Nephron (organoid): Measurements from ENCODE around the gene MOG.

Source experiments
- H3K27ac Mint-ChIP-seq, 3 experiments: 2 replicates each; pipeline ENCODE4 v1.8.0; 2020; ENCODE audit warnings: mixed read lengths in 3 of 3, mild to moderate bottlenecking in 2 of 3, moderate library complexity in 1 of 3
- H3K27me3 Mint-ChIP-seq: 2 replicates; pipeline ENCODE4 v1.8.0; 2021; ENCODE audit warnings: low read depth, mild to moderate bottlenecking, moderate library complexity, mixed read lengths
- H3K36me3 Mint-ChIP-seq: 2 replicates; pipeline ENCODE4 v1.8.0; 2020; ENCODE audit warnings: low read depth, mixed read lengths
- H3K4me1 Mint-ChIP-seq: 2 replicates; pipeline ENCODE4 v1.8.0; 2020; ENCODE audit warnings: mixed read lengths
- H3K4me3 Mint-ChIP-seq, 3 experiments: 2 replicates each; pipeline ENCODE4 v1.8.0; 2020; ENCODE audit warnings: mild to moderate bottlenecking in 3 of 3, mixed read lengths in 3 of 3, moderate library complexity in 2 of 3
- H3K9me3 Mint-ChIP-seq: 2 replicates; pipeline ENCODE4 v1.8.0; 2020; ENCODE audit warnings: mixed read lengths
- TF ChIP-seq, protein P1 (sequence below), 3 experiments: fragments of 200-600 bp; sonication (generic); IDR thresholded peaks; one replicate each; pipeline ENCODE4 v1.5.0; 2021; ENCODE audit warnings: antibody characterized with exemption in 3 of 3; ENCODE audit not compliant: unreplicated experiment in 3 of 3

Gene MOG

DNA sequence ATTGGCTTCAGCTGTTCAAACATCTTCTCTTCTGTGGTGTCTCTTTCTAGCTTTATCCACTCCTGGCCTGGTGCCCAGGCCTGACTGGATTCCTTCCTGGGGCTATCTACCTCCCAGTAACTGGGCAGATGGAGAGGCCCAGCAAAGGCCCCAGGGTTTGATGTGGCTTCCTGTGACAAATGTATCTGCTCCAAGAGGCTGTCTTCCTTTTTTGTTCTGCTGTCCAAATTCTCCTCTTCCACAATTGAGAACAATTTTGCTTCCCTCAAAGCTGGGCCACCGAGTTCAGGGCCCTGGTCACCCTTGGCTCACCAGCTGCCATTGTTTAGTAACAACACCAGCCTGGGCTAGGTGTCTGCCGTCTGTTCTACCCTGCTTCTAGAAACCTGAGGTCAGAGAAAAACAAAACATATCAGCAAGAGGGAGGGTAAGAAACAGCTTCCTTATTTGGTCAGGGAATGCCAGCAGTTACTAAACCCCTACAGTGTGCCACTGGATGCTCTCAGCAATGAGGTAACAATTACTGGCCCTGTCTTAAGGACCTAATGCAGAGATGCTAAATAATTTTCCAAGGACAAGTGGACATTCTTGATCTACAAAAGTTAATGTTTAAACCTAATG is 20.2 kb downstream of the MOG start:
- TF ChIP-seq, protein P1, sequence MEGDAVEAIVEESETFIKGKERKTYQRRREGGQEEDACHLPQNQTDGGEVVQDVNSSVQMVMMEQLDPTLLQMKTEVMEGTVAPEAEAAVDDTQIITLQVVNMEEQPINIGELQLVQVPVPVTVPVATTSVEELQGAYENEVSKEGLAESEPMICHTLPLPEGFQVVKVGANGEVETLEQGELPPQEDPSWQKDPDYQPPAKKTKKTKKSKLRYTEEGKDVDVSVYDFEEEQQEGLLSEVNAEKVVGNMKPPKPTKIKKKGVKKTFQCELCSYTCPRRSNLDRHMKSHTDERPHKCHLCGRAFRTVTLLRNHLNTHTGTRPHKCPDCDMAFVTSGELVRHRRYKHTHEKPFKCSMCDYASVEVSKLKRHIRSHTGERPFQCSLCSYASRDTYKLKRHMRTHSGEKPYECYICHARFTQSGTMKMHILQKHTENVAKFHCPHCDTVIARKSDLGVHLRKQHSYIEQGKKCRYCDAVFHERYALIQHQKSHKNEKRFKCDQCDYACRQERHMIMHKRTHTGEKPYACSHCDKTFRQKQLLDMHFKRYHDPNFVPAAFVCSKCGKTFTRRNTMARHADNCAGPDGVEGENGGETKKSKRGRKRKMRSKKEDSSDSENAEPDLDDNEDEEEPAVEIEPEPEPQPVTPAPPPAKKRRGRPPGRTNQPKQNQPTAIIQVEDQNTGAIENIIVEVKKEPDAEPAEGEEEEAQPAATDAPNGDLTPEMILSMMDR (IDR thresholded peaks at IDR 0.05; ENCODE audit: unreplicated experiment in 3 of 3): no peak
- Mint-ChIP-seq H3K27me3 (peaks cover 24% of the 10 kb centered on the region), H3K4me3 (no peak overlapping the region), H3K9me3 (peaks cover 5% of the 10 kb centered on the region), H3K36me3 (no peaks in the 10 kb centered on the region), H3K4me1 (no peaks in the 10 kb centered on the region), H3K27ac (peak overlapping the region in 2 of 3 experiments; percentile 13 to 33)

DNA sequence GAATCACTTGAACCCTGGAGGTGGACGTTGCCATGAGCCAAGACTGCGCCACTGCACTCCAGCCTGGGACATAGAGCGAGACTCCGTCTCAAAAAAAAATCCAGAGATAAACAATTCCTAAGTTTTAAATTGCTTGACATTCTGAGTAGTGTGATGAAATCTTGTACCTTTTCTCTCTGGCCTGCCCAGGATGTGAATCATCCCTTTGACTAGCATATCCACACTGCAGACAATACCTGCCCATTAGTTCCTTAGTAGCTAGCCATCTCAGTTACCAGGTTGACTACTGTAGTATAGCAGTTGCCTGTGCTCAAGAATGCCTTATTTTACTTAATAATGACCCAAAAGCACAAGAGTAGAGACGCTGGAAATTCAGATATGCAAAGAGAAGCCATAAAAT is 21.2 kb downstream of the MOG start:
- H3K9me3 Mint-ChIP-seq: peaks cover 5% of the 10 kb centered on the region
- H3K27me3 Mint-ChIP-seq: peaks cover 17% of the 10 kb centered on the region
- H3K27ac Mint-ChIP-seq: no peak overlapping the region
- H3K36me3 Mint-ChIP-seq: no peaks in the 10 kb centered on the region
- TF ChIP-seq, protein P1 (IDR thresholded peaks at IDR 0.05; ENCODE audit: unreplicated experiment in 3 of 3): no peak
- no peaks in the 10 kb centered on the region for H3K4me1 Mint-ChIP-seq
- no peak overlapping the region for H3K4me3 Mint-ChIP-seq

DNA sequence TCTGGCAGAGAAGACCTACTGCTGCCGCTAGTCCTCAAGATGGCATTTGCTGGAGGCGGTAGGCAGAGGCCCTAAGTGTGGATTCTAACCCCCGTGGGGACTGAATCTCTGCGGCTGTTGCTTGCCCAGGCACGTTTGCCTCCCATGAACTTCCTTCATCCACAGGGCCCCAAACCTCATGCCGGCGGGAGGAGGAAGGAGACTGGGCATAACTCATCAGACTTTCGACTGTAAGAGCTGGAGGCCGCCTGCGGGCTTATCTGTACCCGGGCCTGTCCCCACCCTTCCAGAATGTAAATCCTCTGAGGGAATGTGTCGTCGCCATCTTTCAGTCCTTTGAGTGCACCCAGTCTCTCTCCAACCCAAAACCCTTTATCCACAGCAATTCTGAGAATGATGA is 23.1 kb downstream of the MOG start:
- Mint-ChIP-seq H3K9me3 (peaks cover 5% of the 10 kb centered on the region), H3K27ac (no peak overlapping the region), H3K4me1 (no peaks in the 10 kb centered on the region), H3K4me3 (no peak overlapping the region), H3K36me3 (no peaks in the 10 kb centered on the region), H3K27me3 (peaks cover 18% of the 10 kb centered on the region)
- TF ChIP-seq, protein P1 (IDR thresholded peaks at IDR 0.05; ENCODE audit: unreplicated experiment in 3 of 3): no peak

DNA sequence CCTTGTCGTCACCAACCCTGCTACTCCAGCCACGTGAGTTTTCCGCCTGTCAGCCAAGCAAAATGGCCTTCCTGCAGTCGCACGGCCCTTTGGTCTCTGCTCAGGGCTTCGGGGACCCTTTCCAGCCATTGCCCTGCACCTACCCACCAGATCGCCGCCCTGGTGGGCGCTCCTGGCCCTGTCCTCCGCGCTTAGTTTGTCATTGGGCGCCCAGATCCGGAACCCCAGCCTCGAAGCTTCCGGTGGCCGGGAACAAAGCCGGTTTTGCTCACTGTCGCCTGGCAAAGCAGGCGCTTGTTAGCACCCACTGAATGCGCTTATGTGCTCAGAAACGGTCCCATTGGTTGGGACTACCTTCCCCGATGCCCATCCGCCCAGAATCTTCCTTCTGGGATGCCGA is 23.5 kb downstream of the MOG start:
- Mint-ChIP-seq H3K27me3 (peaks cover 17% of the 10 kb centered on the region), H3K4me3 (no peak overlapping the region), H3K27ac (no peak overlapping the region), H3K4me1 (no peaks in the 10 kb centered on the region), H3K36me3 (no peaks in the 10 kb centered on the region), H3K9me3 (peaks cover 5% of the 10 kb centered on the region)
- TF ChIP-seq, protein P1 (IDR thresholded peaks at IDR 0.05; ENCODE audit: unreplicated experiment in 3 of 3): no peak

DNA sequence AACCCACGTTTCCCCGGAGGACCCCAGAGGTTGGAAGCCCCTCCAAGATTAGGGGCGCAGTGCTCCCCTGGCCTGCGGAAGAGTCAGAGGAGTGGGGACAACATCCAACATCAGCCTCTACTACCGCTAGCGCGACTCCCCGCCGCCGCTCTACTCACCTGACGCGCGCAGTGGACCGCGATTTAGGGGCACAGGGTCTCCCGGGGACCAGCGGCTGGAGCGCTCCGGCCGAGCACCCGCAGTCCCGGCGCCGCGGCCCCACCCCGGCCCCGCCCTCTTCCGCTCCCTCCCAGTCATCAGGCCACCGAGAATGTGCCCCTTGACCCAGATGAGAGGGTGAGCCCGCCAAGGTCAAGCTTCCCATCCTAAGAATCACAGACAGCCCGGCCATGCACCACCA is 24.0 kb downstream of the MOG start, which contains the start of gene ZFP57:
ZFP57 (minus strand) TSS at position 249 of the 400 bp plus-strand sequence. CDS start 4,149 bp downstream, outside the sequence.
- TF ChIP-seq, protein P1 (IDR thresholded peaks at IDR 0.05; ENCODE audit: unreplicated experiment in 3 of 3): no peak
- no peaks in the 10 kb centered on the region for H3K36me3 Mint-ChIP-seq
- H3K9me3 Mint-ChIP-seq: peaks cover 5% of the 10 kb centered on the region
- peaks cover 15% of the 10 kb centered on the region for H3K27me3 Mint-ChIP-seq
- H3K27ac Mint-ChIP-seq: no peak within 1 kb of the TSS
- H3K4me3 Mint-ChIP-seq: no peak within 1 kb of the TSS
- no peaks in the 10 kb centered on the region for H3K4me1 Mint-ChIP-seq

DNA sequence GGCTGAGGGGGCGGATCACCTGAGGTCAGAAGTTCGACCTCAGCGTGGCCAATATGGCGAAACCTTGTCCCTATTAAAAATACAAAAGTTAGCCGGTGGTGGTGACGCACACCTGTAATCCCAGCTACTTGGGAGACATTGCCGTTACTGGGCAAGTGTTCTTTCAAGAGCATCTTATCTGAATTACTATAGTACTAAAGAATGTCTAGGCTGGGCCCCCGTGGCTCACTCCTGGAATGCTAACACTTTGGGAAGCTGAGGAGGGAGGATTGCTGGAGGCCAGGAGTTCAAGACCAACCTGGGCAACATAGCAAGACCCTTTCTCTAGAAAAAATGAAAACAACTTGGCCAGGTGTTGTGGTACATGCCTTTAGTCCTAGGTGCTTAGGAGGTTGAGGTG is 24.9 kb downstream of the MOG start:
- no peak overlapping the region for H3K4me3 Mint-ChIP-seq
- H3K27ac Mint-ChIP-seq: no peak overlapping the region
- peaks cover 18% of the 10 kb centered on the region for H3K27me3 Mint-ChIP-seq
- H3K4me1 Mint-ChIP-seq: no peaks in the 10 kb centered on the region
- no peaks in the 10 kb centered on the region for H3K36me3 Mint-ChIP-seq
- TF ChIP-seq, protein P1 (IDR thresholded peaks at IDR 0.05; ENCODE audit: unreplicated experiment in 3 of 3): no peak
- peaks cover 4% of the 10 kb centered on the region for H3K9me3 Mint-ChIP-seq
